PC-3 (cell line): Measurements from ENCODE around the gene PIGQ. TPM values are rescaled to one million over a fixed set of nuclear protein-coding genes. Genes with fewer than 3 reads are reported as not detected.

Experiments used
- ATAC-seq: fragments of 200-7000 bp; cut with Tn5 transposase; 2 replicates; pipeline ENCODE4 v1.9.1; 2020; ENCODE audit warnings: mild to moderate bottlenecking, moderate library complexity
- BruUV-seq: library from RNA; stranded (reverse); fragments of 400-500 nt; replicated peaks from 2 replicates; lab custom pipeline; 2021; lab: Mats Ljungman, UMichigan
- CTCF ChIA-PET: fragments of 300-600 bp; sonication (Branson Sonifier 250); formaldehyde crosslinking; loops from one replicate; lab custom pipeline; 2022; ENCODE audit warnings: antibody characterized with exemption; lab: Charles Lee
- POLR2A ChIA-PET: fragments of 300-600 bp; sonication (Branson Sonifier 250); formaldehyde crosslinking; loops from one replicate; lab custom pipeline; 2022; ENCODE audit warnings: antibody characterized with exemption; ENCODE audit not compliant: unreplicated experiment; lab: Charles Lee
- DNase-seq: peaks from one replicate; pipeline ENCODE4 v3.0.0-alpha.2; 2015
- H2AFZ ChIP-seq: fragments of 300-600 bp; sonication (generic); 2 replicates; pipeline ENCODE4 v1.6.0; 2016; ENCODE audit warnings: antibody characterized with exemption, low read length
- H3F3A ChIP-seq: fragments of 300-600 bp; sonication (generic); one replicate; pipeline ENCODE4 v1.6.0; 2017; ENCODE audit warnings: antibody characterized with exemption, low read length, control low read depth, mild to moderate bottlenecking; ENCODE audit not compliant: unreplicated experiment
- H3K27ac ChIP-seq: fragments of 300-600 bp; sonication (generic); 2 replicates; pipeline ENCODE4 v1.5.1; 2016; ENCODE audit warnings: mild to moderate bottlenecking, low read length
- H3K27me3 ChIP-seq: fragments of 300-600 bp; sonication (generic); 2 replicates; pipeline ENCODE4 v1.6.1; 2016; ENCODE audit warnings: low read length, mixed read lengths
- H3K36me3 ChIP-seq: fragments of 300-600 bp; sonication (generic); 2 replicates; pipeline ENCODE4 v1.6.1; 2016; ENCODE audit warnings: low read depth, mixed run types, low read length, mixed read lengths
- H3K4me1 ChIP-seq: fragments of 300-600 bp; sonication (generic); 2 replicates; pipeline ENCODE4 v1.5.1; 2016; ENCODE audit warnings: low read length; ENCODE audit not compliant: insufficient read depth
- H3K4me2 ChIP-seq: fragments of 300-600 bp; sonication (generic); 2 replicates; pipeline ENCODE4 v1.6.0; 2016; ENCODE audit warnings: low read length
- H3K4me3 ChIP-seq: fragments of 300-600 bp; sonication (generic); 2 replicates; pipeline ENCODE4 v1.5.1; 2016; ENCODE audit warnings: mild to moderate bottlenecking, low read length, mixed read lengths
- H3K79me2 ChIP-seq: fragments of 300-600 bp; sonication (generic); 2 replicates; pipeline ENCODE4 v1.6.1; 2017; ENCODE audit warnings: low read length, mixed read lengths
- H3K9ac ChIP-seq: fragments of 300-600 bp; sonication (generic); 2 replicates; pipeline ENCODE4 v1.6.0; 2016; ENCODE audit warnings: mild to moderate bottlenecking, low read length
- H3K9me2 ChIP-seq: fragments of 300-600 bp; sonication (generic); replicated peaks from 2 replicates; pipeline ENCODE4 v1.6.1; 2016; ENCODE audit warnings: mixed run types, low read length, mixed read lengths
- H3K9me3 ChIP-seq: fragments of 300-600 bp; sonication (generic); 2 replicates; pipeline ENCODE4 v1.6.1; 2016; ENCODE audit warnings: low read length, mixed read lengths
- H4K20me1 ChIP-seq: fragments of 300-600 bp; sonication (generic); 2 replicates; pipeline ENCODE4 v1.6.1; 2016; ENCODE audit warnings: low read length, mixed read lengths
- CTCF ChIP-seq: fragments of 300-600 bp; sonication (generic); conservative IDR thresholded peaks from 2 replicates; pipeline ENCODE4 v1.5.1; 2017; ENCODE audit warnings: antibody characterized with exemption, low read depth, mild to moderate bottlenecking, low read length
- EZH2 ChIP-seq: fragments of 300-600 bp; sonication (generic); IDR thresholded peaks from one replicate; pipeline ENCODE4 v1.6.1; 2017; ENCODE audit warnings: antibody characterized with exemption, mild to moderate bottlenecking, low read length; ENCODE audit not compliant: unreplicated experiment
- EZH2phosphoT487 ChIP-seq: fragments of 300-600 bp; sonication (generic); IDR thresholded peaks from 2 replicates; pipeline ENCODE4 v1.6.1; 2018; ENCODE audit warnings: mild to moderate bottlenecking, antibody characterized with exemption, low read length, borderline replicate concordance
- intact Hi-C: fragments of 100-400 bp; cut with micrococcal nuclease; formaldehyde crosslinking; loops from 2 replicates; pipeline ENCODE4 v1.9.0; 2023
- total RNA-seq: library from RNA; depleted of rRNA; stranded (reverse); fragments of >200 nt; gene quantifications from 2 replicates; pipeline ENCODE4 v1.2.3, GENCODE V29; 2014

The PIGQ gene
- total RNA-seq, 1 experiment from 2014 or later, result 36.0 TPM

GRCh38 chr16:580141-580945 lies 10.6 kb downstream of the PIGQ start:
- CTCF ChIA-PET, result no interaction called here
- Histone ChIP-seq H3F3A (no peaks in the 10 kb centered on the region), H3K4me3 (no peak overlapping the region), H3K36me3 (no peaks in the 10 kb centered on the region), H3K4me2 (no peak overlapping the region), H3K4me1 (no peaks in the 10 kb centered on the region), H3K9me3 (no peaks in the 10 kb centered on the region), H4K20me1 (no peaks in the 10 kb centered on the region), H3K27me3 (no peaks in the 10 kb centered on the region), H3K9me2 (no peaks in the 10 kb centered on the region), H3K79me2 (no peaks in the 10 kb centered on the region), H3K9ac (no peak overlapping the region), H3K27ac (no peak overlapping the region), H2AFZ (no peak overlapping the region)
- ATAC-seq, result no peak
- intact Hi-C loops, result loop anchor here (10.0 kb wide), 1 partner anchor 56 kb away; the partner anchor contains the start of gene CAPN15
- BruUV-seq, result no TSS peak
- no peak for TF ChIP-seq EZH2phosphoT487
- TF ChIP-seq CTCF, result no peak
- no peak for TF ChIP-seq EZH2
- DNase-seq, result no peak
- POLR2A ChIA-PET, result no interaction called here

GRCh38 chr16:580946-581498 lies 11.3 kb downstream of the PIGQ start:
- no peaks in the 10 kb centered on the region for H3K27me3 ChIP-seq
- H3K9me2 ChIP-seq, result no peaks in the 10 kb centered on the region
- no peak overlapping the region for H3K27ac ChIP-seq
- DNase-seq (no peak), ATAC-seq (no peak)
- no peaks in the 10 kb centered on the region for H3K9me3 ChIP-seq
- H4K20me1 ChIP-seq, result no peaks in the 10 kb centered on the region
- H3K36me3 ChIP-seq, result no peaks in the 10 kb centered on the region
- no peaks in the 10 kb centered on the region for H3F3A ChIP-seq
- no peak overlapping the region for H3K4me3 ChIP-seq
- BruUV-seq, result no TSS peak
- no peaks in the 10 kb centered on the region for H3K4me1 ChIP-seq
- H3K9ac ChIP-seq, result no peak overlapping the region
- CTCF ChIA-PET, result no interaction called here
- intact Hi-C loops, result loop anchor here (10.0 kb wide), 1 partner anchor 56 kb away; the partner anchor contains the start of gene CAPN15
- H3K79me2 ChIP-seq, result no peaks in the 10 kb centered on the region
- POLR2A ChIA-PET, result no interaction called here
- no peak for TF ChIP-seq CTCF
- H2AFZ ChIP-seq, result no peak overlapping the region
- H3K4me2 ChIP-seq, result no peak overlapping the region

- DNase-seq (no peak), ATAC-seq (no peak)
- no TSS peak for BruUV-seq
- Histone ChIP-seq H3F3A (no peaks in the 10 kb centered on the region), H3K27me3 (no peaks in the 10 kb centered on the region), H3K9ac (no peak overlapping the region), H2AFZ (no peak overlapping the region), H3K27ac (no peak overlapping the region), H3K4me1 (no peaks in the 10 kb centered on the region), H3K4me3 (no peak overlapping the region), H4K20me1 (no peaks in the 10 kb centered on the region), H3K9me2 (no peaks in the 10 kb centered on the region), H3K36me3 (no peaks in the 10 kb centered on the region), H3K79me2 (no peaks in the 10 kb centered on the region), H3K4me2 (no peak overlapping the region), H3K9me3 (no peaks in the 10 kb centered on the region)
- ChIA-PET CTCF (no interaction called here), POLR2A (interaction anchor here (0.6 kb wide), 2 partner anchors 146 to 961 kb away, joined by 3 to 5 read pairs; no protein-coding TSS in a partner anchor)
- TF ChIP-seq CTCF (no peak), EZH2phosphoT487 (no peak), EZH2 (no peak)
- intact Hi-C loops, result loop anchor here (10.0 kb wide), 1 partner anchor 57 kb away; the partner anchor contains the start of gene CAPN15
These were observed 12.4 kb downstream of the PIGQ start for GRCh38 chr16:582218-582613.
